GM18517 (cell line): ENCODE results near the gene RPL10A.
A peak's percentile ranks its signal among the peaks of the same experiment; 100 is the strongest.
"Not testable (repeated sequence)": the region's sequence is repeated elsewhere in the genome, so short reads cannot be mapped to it uniquely, and the experiment has no call there.

Experiments used
- ATAC-seq: cut with Tn5 transposase; IDR thresholded peaks from one replicate; pipeline ENCODE4 v1.9.1; 2021; ENCODE audit warnings: mild to moderate bottlenecking, moderate library complexity; ENCODE audit not compliant: unreplicated experiment

Gene RPL10A

DNA sequence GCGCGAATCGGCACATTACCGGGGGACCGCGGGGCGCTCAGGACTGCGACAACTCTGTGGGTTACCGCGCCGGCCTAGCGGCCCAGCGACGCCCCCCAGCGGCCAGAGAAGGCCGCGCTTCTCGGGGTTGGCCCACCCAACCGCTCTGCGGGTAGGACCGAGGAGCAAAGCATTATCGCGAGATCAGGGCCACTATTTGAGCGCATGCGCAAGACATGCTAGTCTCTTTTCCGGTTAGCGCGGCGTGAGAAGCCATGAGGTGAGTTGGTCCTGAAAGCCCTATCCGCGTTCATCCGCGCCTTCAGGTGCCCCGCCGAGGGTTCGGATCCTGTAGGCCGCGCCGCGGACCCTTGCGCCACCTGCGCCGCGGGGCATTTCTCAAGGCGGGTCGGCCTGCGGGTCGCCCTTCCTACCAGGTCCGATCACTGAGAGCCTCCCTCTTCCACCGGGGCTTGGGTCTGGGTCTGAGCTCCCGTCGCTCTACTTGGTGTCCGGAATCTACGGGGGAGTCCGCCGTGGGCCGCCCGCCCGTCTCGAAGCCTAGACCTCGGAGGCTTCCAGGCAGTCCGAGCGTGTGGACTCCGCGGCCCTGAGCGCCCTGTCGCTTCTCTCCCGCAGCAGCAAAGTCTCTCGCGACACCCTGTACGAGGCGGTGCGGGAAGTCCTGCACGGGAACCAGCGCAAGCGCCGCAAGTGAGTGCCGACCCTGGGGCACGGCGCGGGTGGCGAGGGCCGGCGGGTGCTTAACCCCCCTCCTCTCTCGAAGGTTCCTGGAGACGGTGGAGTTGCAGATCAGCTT, at the start of gene RPL10A:
Gene RPL10A, plus strand, starts transcription at position 221 of the 799 bp plus-strand sequence. Its CDS starts 34 bp downstream, at position 255.
- peak; percentile 74 for ATAC-seq

DNA sequence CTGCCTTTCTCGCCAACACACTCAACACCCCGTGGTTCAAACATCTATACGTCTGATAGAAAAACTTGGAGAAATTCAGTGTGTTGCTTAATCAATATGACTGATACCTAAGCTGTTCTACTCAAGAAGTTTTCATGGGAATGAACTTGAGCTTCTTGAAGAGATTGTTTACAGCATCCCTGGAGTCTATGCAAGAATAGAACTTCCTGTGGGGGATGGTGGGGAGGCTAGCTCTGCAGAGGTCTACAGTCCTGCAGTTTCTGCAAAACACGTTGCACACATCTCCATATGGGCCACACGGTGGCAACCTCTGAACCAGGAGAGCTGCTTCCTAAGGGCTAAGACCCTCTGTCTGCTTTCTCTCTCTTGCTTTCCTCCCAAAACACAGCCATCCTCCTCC, 48.8 kb upstream of the RPL10A start:
- ATAC-seq: no peak

DNA sequence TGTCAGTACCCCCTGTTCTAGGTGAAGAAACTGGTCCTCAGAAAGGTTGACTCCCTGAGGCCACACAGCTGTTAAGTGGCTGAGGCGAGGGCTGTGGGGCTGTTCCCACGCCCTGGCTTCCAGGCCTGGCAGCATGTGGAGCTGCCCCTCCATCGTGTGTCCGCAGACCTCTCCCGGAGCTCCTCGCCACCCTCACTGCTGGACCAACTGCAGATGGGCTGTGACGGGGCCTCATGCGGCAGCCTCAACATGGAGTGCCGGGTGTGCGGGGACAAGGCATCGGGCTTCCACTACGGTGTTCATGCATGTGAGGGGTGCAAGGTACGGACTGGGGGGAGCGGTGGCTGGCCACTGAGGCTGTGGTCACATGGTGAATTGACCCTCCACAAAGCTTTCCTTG, 48.2 kb upstream of the RPL10A start:
- no peak for ATAC-seq

DNA sequence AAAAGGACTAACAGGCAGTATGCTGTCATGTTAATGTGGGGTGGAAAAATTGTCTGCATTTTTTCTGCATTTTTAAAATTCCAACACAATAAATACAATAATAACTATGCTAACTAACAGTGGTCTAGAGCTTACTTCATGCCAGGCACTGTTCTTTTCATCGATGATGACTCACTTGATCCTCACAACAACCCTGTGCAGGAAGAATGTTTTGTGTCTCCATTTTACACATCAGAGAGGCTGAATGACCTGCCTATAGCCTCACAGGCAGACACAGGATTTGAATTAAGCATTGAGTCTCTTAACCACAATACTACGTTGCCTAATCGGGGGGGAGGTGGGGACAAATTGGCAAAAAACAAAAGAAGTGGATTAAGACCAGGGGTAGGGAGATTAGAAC, 42.9 kb upstream of the RPL10A start:
- no peak for ATAC-seq

DNA sequence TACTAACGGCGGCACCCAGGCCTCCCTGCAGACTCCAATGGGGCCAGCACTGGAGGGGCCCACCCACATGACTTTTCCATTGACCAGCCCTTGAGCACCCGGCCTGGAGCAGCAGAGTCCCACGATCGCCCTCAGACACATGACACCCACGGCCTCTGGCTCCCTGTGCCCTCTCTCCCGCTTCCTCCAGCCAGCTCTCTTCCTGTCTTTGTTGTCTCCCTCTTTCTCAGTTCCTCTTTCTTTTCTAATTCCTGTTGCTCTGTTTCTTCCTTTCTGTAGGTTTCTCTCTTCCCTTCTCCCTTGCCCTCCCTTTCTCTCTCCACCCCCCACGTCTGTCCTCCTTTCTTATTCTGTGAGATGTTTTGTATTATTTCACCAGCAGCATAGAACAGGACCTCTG, 42.1 kb upstream of the RPL10A start:
- ATAC-seq: no peak

DNA sequence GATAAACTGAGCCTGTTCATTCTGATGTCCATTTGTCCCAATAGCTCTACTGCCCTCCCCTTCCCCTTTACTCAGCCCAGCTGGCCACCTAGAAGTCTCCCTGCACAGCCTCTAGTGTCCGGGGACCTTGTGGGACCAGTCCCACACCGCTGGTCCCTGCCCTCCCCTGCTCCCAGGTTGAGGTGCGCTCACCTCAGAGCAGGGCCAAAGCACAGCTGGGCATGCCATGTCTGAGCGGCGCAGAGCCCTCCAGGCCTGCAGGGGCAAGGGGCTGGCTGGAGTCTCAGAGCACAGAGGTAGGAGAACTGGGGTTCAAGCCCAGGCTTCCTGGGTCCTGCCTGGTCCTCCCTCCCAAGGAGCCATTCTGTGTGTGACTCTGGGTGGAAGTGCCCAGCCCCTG, 40.8 kb upstream of the RPL10A start:
- ATAC-seq: no peak

DNA sequence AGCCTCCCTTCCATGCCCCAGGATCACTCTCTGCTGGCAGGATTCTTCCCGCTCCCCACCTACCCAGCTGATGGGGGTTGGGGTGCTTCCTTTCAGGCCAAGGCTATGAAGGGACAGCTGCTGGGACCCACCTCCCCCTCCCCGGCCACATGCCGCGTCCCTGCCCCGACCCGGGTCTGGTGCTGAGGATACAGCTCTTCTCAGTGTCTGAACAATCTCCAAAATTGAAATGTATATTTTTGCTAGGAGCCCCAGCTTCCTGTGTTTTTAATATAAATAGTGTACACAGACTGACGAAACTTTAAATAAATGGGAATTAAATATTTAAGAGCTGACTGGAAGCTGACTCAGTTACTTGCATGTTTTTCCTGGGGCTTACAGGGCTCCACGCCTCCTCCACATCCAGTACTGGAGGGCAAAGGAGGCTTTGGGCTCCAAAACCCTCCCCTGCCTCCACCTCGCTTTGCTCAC, 40.3 kb upstream of the RPL10A start:
- no peak for ATAC-seq

DNA sequence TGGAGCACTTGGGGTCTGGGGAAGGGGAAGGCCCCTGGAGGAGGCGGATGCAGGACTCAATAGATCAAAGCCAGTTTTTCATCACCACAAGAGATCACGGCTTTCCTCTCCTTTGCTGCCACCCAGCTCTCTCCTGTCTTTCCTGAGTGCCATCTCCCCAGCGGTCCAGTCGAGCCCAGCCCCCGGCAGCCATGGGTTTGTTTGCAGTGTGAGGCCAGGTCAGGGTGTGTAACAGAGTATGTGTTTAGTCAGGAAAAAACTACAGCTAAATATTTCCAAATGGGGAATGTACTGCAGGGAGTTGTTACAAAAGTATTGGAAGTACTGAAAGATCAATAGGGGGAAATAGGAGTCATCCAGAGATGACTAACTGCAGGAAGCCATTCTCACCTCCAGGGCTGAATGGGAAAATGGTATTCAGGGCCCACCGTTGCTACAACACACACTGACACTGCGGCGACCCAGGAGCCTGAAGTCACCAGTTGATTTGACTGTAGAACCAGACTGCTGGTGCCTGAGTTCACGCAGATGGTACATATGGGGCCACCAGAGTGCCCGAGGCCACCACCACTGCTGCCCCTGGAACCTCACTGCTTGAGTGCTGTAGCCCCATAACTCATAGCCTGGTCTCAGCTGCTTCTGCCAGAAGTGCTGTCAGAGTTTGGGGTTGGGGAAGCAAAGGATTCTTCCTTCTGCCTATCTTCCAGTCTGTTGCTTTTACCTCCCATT, 39.6 kb upstream of the RPL10A start:
- ATAC-seq: no peak

DNA sequence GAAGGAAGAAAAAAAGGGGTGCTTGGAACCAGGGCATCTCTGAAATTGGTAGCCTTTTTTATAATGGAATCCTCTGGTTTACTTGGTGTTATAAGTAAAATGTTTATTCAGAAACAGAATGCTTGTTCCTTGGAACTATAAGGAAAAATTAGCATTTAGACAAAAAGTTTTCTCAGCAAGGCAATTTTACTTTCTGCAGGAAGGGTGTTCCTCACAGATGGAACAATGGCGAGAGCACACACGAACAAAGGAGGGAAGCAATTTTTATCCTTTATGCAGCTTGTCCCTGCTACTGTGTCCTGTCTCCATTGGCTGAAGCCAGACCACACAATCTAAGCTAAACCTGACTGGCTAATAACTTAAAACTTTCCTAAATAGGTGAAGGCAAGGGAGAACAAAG, 38.7 kb upstream of the RPL10A start:
- ATAC-seq: no peak

DNA sequence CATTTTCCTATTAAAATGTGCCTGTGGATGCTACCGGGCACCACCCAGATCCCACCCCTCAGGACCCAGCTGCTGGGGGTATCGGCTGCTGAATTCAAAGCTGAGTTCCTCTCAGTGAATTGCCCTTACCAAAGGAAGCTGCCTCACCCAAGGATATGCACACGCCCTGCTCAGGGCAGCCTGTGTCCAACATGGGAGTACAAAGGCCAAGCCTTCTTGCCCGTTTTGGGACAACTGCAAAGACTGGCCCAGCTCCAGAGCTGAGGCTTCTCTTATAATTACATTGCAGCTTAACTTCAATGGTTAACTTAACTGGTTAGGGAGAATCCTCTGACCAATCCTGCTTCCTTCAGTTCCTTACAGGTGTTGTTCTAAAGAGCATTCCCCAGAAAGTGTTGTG, 35.9 kb upstream of the RPL10A start:
- no peak for ATAC-seq

DNA sequence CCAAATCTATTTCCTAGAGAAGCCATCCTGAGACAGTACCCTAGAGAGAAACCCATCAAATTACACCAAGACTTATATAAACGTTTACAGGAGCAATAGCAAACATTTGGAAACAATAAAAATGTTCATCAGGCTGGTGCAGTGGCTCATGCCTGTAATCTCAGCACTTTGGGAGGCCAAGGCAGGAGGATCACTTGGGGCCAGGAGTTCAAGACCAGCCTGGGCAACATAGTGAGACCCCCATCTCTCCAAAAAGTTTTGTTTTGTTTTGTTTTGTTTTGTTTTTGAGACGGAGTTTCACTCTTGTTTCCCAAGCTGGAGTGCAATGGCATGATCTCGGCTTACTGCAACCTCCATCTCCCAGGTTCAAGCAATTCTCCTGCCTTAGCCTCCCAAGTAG, 35.5 kb upstream of the RPL10A start:
- ATAC-seq: not testable (repeated sequence)

DNA sequence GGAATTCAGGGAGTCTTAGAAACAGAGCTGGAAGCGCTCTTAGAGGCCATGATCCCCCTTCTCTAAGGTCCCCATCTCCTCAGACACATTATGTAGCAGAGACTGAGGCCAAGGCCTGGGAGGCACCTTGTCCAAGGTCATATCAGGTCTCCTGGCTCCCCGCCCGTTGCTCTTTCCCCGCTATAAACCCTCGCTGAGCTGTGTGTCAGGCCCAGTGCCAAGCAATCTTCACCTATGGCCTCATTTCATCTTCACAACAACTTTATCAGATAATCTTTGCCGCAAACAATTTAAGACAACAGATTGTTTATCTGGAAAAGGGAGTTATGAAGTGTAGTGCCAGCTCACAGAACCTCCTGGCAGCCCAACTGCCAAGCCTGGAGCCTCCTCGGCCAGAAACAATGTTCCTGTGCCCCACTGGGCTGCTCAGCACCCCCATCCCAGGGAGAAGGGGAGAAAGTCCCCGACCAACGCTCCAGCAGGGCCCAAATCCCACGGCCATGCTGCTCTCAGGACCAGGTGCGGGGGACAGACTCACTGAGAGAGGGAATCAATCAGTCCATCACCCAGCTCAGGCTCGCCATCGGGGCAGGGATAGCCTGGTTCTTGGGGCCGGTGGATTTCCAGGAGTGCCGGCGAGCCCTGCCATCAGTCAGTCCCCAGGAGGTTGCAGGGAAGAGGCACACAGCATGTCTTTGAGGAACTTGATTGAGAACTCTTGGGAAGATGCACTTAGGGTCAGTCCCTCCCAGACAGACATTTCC, 32.9 kb upstream of the RPL10A start:
- ATAC-seq: no peak

DNA sequence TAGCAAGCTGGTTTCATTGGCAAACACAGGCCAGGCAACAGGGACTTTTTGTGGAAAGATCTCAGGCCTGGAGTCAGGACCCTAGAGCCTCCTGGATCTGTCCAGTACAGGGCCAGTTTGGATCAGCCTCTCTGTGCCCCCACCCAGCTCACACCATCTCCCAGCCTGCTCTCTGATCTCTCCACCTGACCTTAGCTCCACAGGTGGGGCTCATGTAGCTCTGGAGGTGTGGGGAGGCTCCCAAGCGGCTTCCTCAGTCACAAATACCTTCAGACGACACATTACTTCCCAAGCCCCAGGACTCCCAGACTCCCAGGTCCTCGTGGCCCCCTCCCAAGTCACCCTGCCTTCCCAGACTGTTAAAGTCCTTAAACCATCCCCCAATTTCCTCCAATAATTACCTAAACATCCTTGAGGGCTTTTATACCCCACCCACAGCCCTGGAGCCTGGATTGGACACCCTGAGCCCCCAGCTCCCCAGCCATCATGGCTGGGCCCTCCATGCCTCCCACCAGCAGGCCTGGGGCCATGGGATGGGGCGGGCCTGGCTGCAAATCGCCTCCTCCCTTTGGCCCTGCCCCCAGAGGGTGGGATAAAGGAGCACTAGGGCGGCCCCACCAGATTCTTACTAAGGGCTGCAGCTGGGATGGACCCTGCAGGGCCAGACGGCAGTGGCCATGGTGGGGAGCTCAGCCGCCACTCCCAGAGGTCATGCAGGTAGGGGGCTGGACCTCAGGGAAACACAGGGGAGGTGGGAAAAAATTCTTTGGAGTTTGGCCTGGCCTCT, 31.9 kb upstream of the RPL10A start:
- ATAC-seq: no peak

DNA sequence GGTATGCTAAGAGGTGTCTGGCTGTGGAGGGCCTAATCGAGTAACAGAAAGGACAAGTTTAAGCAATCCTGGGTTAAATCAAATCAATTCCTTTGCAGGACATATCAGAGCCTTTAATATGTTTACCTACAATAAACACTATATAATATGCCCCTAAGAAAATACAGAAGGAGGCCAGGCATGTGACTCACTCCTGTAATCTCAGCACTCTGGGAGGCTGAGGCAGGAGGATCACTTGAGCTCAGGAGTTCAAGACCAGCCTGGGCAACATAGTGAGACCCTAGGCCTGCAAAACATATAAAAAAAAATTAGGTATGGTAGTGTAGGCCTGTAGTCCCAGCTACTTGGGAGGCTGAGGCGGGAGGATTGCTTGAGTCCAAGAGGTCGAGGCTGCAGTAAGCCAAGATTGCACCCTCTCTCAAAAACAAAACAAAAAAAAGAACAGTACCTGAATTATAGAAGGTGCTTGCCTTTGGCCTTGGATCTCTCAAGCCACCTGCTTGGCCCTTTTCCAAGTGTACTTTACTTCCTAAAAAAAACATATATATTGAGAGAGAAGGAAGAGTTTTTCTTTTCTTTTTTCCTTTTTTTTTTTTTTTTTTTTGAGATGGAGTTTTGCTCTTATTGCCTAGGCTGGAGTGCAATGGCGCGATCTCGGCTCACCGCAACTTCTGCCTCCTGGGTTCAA, 29.7 kb upstream of the RPL10A start:
- ATAC-seq: not testable (repeated sequence)

DNA sequence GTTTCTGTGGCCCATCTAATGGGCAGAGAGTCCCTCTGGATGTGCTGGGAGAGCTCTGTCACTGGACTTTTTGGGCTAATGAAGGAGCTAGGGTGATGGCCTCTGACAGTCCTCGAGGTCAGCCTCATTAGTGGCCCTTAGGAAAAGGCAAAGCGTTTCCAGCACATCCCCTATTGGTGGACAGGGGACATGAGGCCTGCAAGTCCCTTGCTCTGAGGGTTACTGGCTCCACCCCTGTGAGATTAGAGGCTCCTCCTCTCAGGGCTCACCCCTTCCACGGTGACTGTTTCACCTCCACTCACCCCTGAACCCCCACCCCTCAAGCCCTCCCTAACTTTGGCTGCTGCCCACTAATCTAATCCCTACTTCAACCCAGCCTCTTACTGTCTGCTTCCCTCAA, 28.9 kb upstream of the RPL10A start:
- ATAC-seq: no peak

DNA sequence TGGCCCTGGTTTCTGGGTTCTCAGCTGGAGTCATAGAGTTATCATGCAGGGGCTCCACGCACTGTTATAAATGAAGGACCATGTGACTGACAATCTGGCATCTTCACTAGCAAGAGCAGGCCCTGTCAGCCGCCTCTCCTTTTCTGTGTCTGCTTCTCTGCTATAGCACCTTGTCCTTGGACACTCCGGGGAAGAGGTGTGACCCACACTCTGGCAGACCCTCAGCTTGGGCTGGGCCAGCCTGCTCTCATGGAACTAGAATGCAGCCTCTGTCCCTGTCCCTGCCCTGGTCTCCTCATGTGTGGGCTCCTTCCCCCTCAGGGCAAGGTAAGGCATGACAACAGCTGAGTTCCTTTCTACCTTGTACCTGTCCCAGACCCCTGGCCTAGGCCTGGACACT, 27.0 kb upstream of the RPL10A start:
- no peak for ATAC-seq

DNA sequence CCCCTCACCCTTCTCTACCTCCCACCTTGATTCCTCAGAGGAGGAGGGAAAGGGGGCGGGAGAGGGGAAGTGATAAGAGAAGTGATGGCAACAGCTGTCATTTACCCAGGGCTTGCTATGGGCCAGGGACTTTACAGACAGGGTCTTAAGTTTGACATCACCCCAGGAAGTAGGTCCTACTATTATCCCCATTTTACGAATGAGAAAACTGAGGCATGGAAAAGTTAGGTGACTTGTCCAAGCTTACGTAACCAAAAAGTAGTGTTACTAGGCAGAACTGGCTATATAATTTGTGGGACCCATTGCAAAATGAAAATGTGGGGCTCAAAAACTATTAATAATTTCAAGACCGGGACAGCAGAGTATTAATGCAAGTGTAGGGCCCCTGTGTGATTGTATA, 26.6 kb upstream of the RPL10A start:
- no peak for ATAC-seq

DNA sequence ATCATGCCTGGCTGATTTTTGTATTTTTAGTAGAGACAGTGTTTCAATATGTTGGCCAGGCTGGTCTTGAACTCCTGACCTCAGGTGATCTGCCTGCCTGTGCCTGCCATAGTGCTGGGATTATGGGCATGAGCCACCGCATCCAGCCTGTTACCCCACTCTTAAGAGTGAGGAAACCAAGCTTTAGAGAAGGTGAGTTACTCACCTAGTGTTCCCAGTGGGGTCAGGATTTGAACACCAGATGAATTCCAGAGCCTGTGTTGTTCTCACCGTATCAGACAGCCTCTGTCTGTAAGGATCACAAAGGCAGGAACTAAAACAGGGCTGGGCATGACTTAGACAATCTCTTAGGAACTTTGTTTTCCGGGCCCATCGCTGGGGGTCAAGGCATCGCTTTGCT, 25.5 kb upstream of the RPL10A start:
- ATAC-seq: no peak

DNA sequence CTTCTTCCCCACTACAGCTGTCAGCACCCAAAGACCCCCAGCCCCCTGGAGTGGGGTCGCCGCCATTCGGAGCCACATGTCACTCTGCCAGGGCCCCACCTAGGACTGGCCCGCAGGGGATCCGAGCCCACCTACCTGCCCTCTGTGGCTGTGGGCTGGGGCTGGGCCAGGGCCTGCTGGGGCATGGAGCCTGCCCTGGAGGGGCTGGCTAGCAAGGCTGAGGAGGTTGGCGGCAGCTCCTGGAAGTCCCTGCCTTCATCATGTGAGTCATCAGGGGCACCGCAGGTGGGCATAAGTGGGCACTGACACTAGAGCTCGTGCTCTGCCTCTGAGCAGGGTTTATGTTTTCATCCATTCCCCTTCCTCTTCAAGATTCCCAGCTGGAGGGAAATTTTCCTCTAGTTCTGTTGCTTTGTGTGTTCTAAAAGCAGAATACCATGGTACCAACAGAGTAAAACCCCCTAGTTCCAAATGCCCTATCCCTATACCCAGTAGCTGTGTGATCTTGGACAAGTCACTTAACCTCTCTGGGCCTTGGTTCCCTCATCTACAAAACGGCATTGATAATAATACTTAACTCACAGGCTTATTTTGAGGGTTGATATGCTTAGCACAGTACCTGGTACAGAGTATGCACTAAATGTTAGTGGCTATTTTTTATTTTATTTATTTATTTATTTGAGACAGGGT, 24.7 kb upstream of the RPL10A start:
- ATAC-seq: no peak

DNA sequence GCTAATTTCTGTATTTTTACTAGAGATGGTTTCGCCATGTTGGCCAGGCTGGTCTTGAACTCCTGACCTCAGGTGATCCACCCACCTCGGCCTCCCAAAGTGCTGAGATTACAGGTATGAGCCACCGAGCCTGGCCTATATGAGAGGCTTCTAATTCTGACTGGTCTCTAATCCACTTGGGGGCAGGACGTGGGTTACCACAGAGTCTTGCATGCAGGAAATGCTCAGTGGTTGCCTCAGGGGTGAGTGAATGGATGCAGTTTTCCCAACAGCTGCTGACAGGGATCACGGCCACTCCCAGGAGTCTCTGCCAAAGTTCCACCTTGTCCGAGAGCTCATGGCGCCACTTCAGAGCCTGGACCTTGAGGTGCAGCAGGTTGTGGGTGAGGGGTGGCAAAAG, 22.5 kb upstream of the RPL10A start:
- ATAC-seq: no peak
